HL-60 (cell line): Measurements from ENCODE around the gene MASP2.

ENCODE experiments used
- DNase-seq, 2 experiments: peaks; one replicate each; pipeline ENCODE4 v3.0.0-alpha.2; 2010 to 2020; ENCODE audit warnings: low read depth in 1 of 2, low spot score in 1 of 2
- H3K27ac ChIP-seq: fragments of 250-450 bp; sonication (Bioruptor Pico); replicated peaks from 2 replicates; pipeline ENCODE4 v1.5.1; 2020; ENCODE audit warnings: mild to moderate bottlenecking, moderate library complexity
- H3K27me3 ChIP-seq: fragments of 250-450 bp; sonication (Bioruptor Pico); 2 replicates; pipeline ENCODE4 v1.5.1; 2021; ENCODE audit warnings: mild to moderate bottlenecking, moderate library complexity; ENCODE audit not compliant: insufficient read depth, poor library complexity, severe bottlenecking
- H3K4me3 ChIP-seq: replicated peaks from 2 replicates; pipeline ENCODE4 v1.5.1; 2011; ENCODE audit warnings: mild to moderate bottlenecking, control low read depth, low read length; ENCODE audit not compliant: insufficient read depth
- GABPA ChIP-seq: IDR thresholded peaks from 2 replicates; pipeline ENCODE4 v1.6.1; 2012; ENCODE audit warnings: low read depth
- POLR2AphosphoS5 ChIP-seq: IDR thresholded peaks from 2 replicates; pipeline ENCODE4 v1.6.1; 2012; ENCODE audit warnings: low read depth
- REST ChIP-seq: IDR thresholded peaks from 2 replicates; pipeline ENCODE4 v1.6.1; 2012; ENCODE audit warnings: low read depth; ENCODE audit not compliant: insufficient replicate concordance
- SPI1 ChIP-seq: IDR thresholded peaks from 2 replicates; pipeline ENCODE4 v1.6.1; 2012; ENCODE audit warnings: low read depth, mild to moderate bottlenecking, borderline replicate concordance
- TF ChIP-seq, protein P1 (sequence below): IDR thresholded peaks from one replicate; pipeline ENCODE4 v1.5.1; 2011; ENCODE audit warnings: low read length, control low read depth, inconsistent platforms; ENCODE audit not compliant: insufficient read depth

MASP2 gene

GRCh38 chr1:11072216-11072917, 25.3 kb upstream of the MASP2 start:
- Histone ChIP-seq H3K4me3 (no peak overlapping the region), H3K27ac (no peak overlapping the region), H3K27me3 (no peaks in the 10 kb centered on the region)
- TF ChIP-seq, protein P1, sequence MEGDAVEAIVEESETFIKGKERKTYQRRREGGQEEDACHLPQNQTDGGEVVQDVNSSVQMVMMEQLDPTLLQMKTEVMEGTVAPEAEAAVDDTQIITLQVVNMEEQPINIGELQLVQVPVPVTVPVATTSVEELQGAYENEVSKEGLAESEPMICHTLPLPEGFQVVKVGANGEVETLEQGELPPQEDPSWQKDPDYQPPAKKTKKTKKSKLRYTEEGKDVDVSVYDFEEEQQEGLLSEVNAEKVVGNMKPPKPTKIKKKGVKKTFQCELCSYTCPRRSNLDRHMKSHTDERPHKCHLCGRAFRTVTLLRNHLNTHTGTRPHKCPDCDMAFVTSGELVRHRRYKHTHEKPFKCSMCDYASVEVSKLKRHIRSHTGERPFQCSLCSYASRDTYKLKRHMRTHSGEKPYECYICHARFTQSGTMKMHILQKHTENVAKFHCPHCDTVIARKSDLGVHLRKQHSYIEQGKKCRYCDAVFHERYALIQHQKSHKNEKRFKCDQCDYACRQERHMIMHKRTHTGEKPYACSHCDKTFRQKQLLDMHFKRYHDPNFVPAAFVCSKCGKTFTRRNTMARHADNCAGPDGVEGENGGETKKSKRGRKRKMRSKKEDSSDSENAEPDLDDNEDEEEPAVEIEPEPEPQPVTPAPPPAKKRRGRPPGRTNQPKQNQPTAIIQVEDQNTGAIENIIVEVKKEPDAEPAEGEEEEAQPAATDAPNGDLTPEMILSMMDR: no peak
- TF ChIP-seq GABPA (no peak), POLR2AphosphoS5 (no peak), SPI1 (no peak)
- no peak for DNase-seq

DNA sequence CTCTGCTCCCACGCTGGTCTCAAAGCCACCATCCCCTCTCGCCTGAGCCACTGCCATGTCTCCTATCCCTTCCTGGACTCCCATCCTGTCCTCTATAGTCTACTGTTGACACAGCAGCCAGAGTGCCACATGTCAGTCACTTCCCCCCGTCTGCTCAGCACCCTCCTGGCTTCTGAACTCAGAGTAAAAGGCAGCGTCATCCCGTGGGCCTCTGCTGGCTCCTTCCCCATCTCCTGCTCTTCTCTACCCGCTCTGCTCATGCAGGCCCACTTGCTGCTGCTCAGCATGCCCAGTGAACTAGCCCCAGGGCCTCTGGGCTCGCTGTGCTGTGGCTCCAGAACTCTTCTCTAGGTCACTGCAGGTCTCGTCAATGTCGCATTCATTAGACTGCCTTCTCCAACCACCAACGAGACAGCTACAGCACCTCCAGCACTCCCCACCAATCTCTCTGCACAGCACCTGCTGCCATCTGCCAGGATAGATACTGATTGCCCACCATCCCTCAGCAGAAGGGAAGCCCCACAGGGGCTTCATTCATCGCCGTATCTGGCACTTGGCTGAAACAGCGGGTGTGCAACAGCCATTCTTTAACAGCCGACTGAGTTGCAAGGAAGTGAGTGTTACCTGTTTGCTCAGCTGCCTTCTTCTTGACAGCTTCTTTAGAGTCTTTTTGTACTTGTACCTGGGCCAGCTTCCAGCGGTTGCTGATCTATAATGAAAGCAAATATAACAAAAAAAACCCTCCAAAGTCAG, 24.6 kb upstream of the MASP2 start:
- DNase-seq: no peak
- no peak for TF ChIP-seq REST
- TF ChIP-seq SPI1: no peak
- no peak for TF ChIP-seq POLR2AphosphoS5
- TF ChIP-seq, protein P1: no peak
- no peak for TF ChIP-seq GABPA
- Histone ChIP-seq H3K27ac (no peak overlapping the region; the same call in none of the 2 replicates), H3K27me3 (no peaks in the 10 kb centered on the region), H3K4me3 (no peak overlapping the region)

DNA sequence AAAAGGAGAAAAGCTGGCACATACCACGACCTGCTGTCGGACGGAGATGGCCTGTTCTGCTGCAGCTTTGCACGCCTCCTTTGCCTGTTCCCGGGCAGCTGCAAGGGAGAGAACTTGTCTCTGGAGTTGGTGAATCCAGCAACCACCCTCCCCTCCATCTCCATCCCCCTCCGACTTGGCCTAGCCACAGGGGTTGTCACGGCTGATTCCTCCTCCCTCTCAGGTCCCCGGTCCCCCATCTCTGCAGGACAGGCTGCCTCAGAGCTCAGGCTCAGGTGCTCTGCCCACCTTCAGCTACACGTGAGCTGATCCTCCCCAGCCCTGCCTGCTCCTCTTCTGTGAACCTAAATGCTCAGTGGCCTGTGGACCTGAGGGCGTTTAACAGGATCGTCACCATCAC, 23.8 kb upstream of the MASP2 start:
- TF ChIP-seq, protein P1: no peak
- TF ChIP-seq SPI1: no peak
- TF ChIP-seq REST: no peak
- TF ChIP-seq POLR2AphosphoS5: no peak
- no peak for TF ChIP-seq GABPA
- Histone ChIP-seq H3K4me3 (no peak overlapping the region), H3K27me3 (no peaks in the 10 kb centered on the region), H3K27ac (no peak overlapping the region)
- no peak for DNase-seq
